SU-DHL-6 (cell line): ENCODE measurements around the gene ZNF536.

Source experiments
- H2AFZ ChIP-seq: fragments of 200-600 bp; sonication (generic); 2 replicates; pipeline ENCODE4 v1.6.1; 2014; ENCODE audit warnings: low read depth, mild to moderate bottlenecking, moderate library complexity, mixed read lengths, antibody characterized with exemption, low read length; ENCODE audit not compliant: severe bottlenecking
- H3F3A ChIP-seq: fragments of 200-600 bp; shearing (Covaris generic); 2 replicates; pipeline ENCODE4 v1.6.0; 2016; ENCODE audit warnings: antibody characterized with exemption, mild to moderate bottlenecking; ENCODE audit not compliant: insufficient read depth
- H3K27ac ChIP-seq: fragments of 200-600 bp; sonication (generic); 2 replicates; pipeline ENCODE4 v1.5.1; 2016; ENCODE audit warnings: low read depth, mild to moderate bottlenecking, low read length, moderate library complexity, mixed read lengths
- H3K27me3 ChIP-seq: fragments of 200-600 bp; sonication (generic), shearing (Covaris generic); 2 replicates; pipeline ENCODE4 v1.6.0; 2014; ENCODE audit warnings: mild to moderate bottlenecking, low read length
- H3K36me3 ChIP-seq: fragments of 200-600 bp; sonication (generic); 2 replicates; pipeline ENCODE4 v1.6.1; 2014; ENCODE audit warnings: mild to moderate bottlenecking, low read length, mixed read lengths
- H3K4me2 ChIP-seq: fragments of 300-600, 200-600 bp; shearing (Covaris generic), sonication (generic); 2 replicates; pipeline ENCODE4 v1.6.0; 2014; ENCODE audit warnings: low read length, low read depth, mild to moderate bottlenecking; ENCODE audit not compliant: poor library complexity, severe bottlenecking
- H3K4me3 ChIP-seq: fragments of 200-600 bp; sonication (generic); 2 replicates; pipeline ENCODE4 v1.5.1; 2014; ENCODE audit warnings: antibody characterized with exemption, low read length, mild to moderate bottlenecking, mixed read lengths; ENCODE audit not compliant: insufficient read depth, poor library complexity, severe bottlenecking
- H3K79me2 ChIP-seq: fragments of 200-600 bp; sonication (generic); 2 replicates; pipeline ENCODE4 v1.6.1; 2014; ENCODE audit warnings: mild to moderate bottlenecking, low read length, moderate library complexity; ENCODE audit not compliant: insufficient read depth
- H3K9ac ChIP-seq: fragments of 200-600 bp; sonication (generic); 2 replicates; pipeline ENCODE4 v1.7.0; 2014; ENCODE audit warnings: mild to moderate bottlenecking, low read length
- H3K9me2 ChIP-seq: fragments of 200-600 bp; sonication (generic); replicated peaks from 2 replicates; pipeline ENCODE4 v1.6.1; 2014; ENCODE audit warnings: low read length; ENCODE audit not compliant: insufficient read depth
- H3K9me3 ChIP-seq: fragments of 200-600 bp; sonication (generic); 2 replicates; pipeline ENCODE4 v1.6.1; 2014; ENCODE audit warnings: low read length, mixed read lengths; ENCODE audit not compliant: insufficient read depth
- H4K20me1 ChIP-seq: fragments of 200-600 bp; sonication (generic); 2 replicates; pipeline ENCODE4 v1.6.1; 2014; ENCODE audit warnings: low read depth, mild to moderate bottlenecking, antibody characterized with exemption, low read length, moderate library complexity, mixed read lengths
- EZH2phosphoT487 ChIP-seq: fragments of 200-600 bp; sonication (generic), shearing (Covaris generic); conservative IDR thresholded peaks from 2 replicates; pipeline ENCODE4 v1.6.1; 2018; ENCODE audit warnings: mild to moderate bottlenecking, antibody characterized with exemption, low read length, moderate library complexity, mixed read lengths
- TF ChIP-seq, protein P1 (sequence below): fragments of 200-600 bp; sonication (generic); IDR thresholded peaks from one replicate; pipeline ENCODE4 v1.5.1; 2017; ENCODE audit warnings: antibody characterized with exemption, mild to moderate bottlenecking, low read length, moderate library complexity; ENCODE audit not compliant: insufficient read depth, poor library complexity, severe bottlenecking

The ZNF536 gene

DNA sequence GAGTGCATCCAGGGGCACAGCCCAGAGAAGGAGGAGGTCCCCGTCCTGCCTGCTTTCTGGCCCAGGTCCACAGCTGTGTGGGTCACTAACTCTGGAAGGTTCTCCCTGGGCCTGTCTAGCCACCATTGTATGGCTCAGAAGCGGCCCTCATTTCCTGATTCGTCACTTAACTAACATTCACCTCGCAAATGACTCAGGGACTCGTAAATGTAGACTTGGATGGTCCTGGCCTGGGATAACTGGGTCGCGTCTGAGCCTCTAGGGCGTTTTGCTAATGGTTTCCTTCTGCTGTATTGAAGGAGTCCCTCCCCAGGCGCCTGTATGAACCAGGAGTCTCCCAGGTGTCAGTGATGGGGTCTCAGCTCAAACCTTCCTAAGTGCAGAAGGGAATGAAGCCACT lies 162.8 kb downstream of the ZNF536 start:
- no peaks in the 10 kb centered on the region for H3K79me2 ChIP-seq
- no peaks in the 10 kb centered on the region for H4K20me1 ChIP-seq
- no peak overlapping the region for H3K4me3 ChIP-seq
- H3K27me3 ChIP-seq: no peaks in the 10 kb centered on the region
- no peak overlapping the region for H3K27ac ChIP-seq
- H3K9me3 ChIP-seq: no peaks in the 10 kb centered on the region
- TF ChIP-seq, protein P1, sequence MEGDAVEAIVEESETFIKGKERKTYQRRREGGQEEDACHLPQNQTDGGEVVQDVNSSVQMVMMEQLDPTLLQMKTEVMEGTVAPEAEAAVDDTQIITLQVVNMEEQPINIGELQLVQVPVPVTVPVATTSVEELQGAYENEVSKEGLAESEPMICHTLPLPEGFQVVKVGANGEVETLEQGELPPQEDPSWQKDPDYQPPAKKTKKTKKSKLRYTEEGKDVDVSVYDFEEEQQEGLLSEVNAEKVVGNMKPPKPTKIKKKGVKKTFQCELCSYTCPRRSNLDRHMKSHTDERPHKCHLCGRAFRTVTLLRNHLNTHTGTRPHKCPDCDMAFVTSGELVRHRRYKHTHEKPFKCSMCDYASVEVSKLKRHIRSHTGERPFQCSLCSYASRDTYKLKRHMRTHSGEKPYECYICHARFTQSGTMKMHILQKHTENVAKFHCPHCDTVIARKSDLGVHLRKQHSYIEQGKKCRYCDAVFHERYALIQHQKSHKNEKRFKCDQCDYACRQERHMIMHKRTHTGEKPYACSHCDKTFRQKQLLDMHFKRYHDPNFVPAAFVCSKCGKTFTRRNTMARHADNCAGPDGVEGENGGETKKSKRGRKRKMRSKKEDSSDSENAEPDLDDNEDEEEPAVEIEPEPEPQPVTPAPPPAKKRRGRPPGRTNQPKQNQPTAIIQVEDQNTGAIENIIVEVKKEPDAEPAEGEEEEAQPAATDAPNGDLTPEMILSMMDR: no peak
- no peak for TF ChIP-seq EZH2phosphoT487
- no peaks in the 10 kb centered on the region for H3K36me3 ChIP-seq
- H3K4me2 ChIP-seq: no peak overlapping the region
- H3K9me2 ChIP-seq: no peaks in the 10 kb centered on the region
- no peaks in the 10 kb centered on the region for H3F3A ChIP-seq
- no peak overlapping the region for H3K9ac ChIP-seq
- H2AFZ ChIP-seq: no peak overlapping the region

DNA sequence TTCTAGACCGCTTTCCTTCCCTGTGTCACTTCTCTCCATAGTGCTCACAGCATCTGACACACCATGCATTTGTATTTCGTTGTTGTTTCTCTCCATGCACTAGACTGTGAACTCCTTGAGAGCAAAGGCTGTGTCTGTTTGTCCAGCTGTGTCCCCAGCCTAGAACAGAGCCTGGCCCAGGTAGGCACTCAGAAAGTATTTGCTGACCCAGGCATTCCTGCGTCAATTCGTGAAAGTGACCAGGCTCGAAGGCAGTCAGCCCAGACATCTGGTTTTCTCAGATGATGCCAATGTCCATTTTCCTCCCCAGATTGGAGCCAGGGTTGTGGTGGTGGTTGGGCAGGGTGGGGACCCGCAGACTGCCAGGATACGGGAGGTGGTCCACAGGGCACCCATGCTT lies 164.8 kb downstream of the ZNF536 start:
- H3K9me2 ChIP-seq: no peaks in the 10 kb centered on the region
- no peaks in the 10 kb centered on the region for H3K79me2 ChIP-seq
- no peak overlapping the region for H3K4me3 ChIP-seq
- no peaks in the 10 kb centered on the region for H3K36me3 ChIP-seq
- no peaks in the 10 kb centered on the region for H3F3A ChIP-seq
- no peaks in the 10 kb centered on the region for H3K27me3 ChIP-seq
- H4K20me1 ChIP-seq: no peaks in the 10 kb centered on the region
- H3K9ac ChIP-seq: no peak overlapping the region
- no peak overlapping the region for H3K4me2 ChIP-seq
- no peak overlapping the region for H2AFZ ChIP-seq
- no peaks in the 10 kb centered on the region for H3K9me3 ChIP-seq
- no peak overlapping the region for H3K27ac ChIP-seq
- TF ChIP-seq, protein P1: no peak
- TF ChIP-seq EZH2phosphoT487: no peak

DNA sequence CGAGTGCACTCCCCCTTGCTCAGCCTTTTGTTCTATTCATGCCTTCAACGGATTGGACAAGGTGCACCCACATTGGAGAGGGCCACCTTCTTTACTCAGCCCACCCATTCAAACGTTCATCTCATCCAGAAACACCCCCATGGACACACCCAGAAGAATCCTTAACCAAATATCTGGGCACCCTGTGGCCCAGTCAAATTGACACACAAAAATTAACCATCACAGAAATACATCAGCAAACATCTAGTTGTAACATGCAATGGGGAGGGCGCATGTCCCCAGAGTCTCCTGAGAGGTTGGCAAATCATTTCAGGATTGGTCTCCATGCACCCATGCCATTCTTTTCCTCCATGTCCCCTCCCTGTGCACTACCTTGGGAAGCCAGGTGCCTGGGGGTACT lies 167.1 kb downstream of the ZNF536 start:
- H3K27me3 ChIP-seq: no peaks in the 10 kb centered on the region
- no peaks in the 10 kb centered on the region for H3F3A ChIP-seq
- H3K27ac ChIP-seq: no peak overlapping the region
- H3K79me2 ChIP-seq: no peaks in the 10 kb centered on the region
- no peak overlapping the region for H3K9ac ChIP-seq
- no peaks in the 10 kb centered on the region for H3K9me3 ChIP-seq
- TF ChIP-seq, protein P1: no peak
- no peak for TF ChIP-seq EZH2phosphoT487
- no peaks in the 10 kb centered on the region for H3K9me2 ChIP-seq
- no peak overlapping the region for H3K4me2 ChIP-seq
- no peaks in the 10 kb centered on the region for H3K36me3 ChIP-seq
- no peak overlapping the region for H2AFZ ChIP-seq
- no peak overlapping the region for H3K4me3 ChIP-seq
- H4K20me1 ChIP-seq: no peaks in the 10 kb centered on the region
